Left ventricle myocardium inferior (tissue), 1 donor: ENCODE measurements around the gene ARHGAP4. TPM values are rescaled to one million over a fixed set of nuclear protein-coding genes. Genes with fewer than 3 reads are reported as not detected.

Source experiments
- DNase-seq: peaks from one replicate; pipeline ENCODE4 v3.0.0-alpha.2; 2020
- H3K27ac ChIP-seq: fragments of 200-600 bp; replicated peaks from 2 replicates; pipeline ENCODE4 v1.8.0; 2021
- H3K27me3 ChIP-seq: fragments of 200-600 bp; 2 replicates; pipeline ENCODE4 v1.8.0; 2021; ENCODE audit warnings: low read depth
- H3K36me3 ChIP-seq: fragments of 200-600 bp; 2 replicates; pipeline ENCODE4 v1.8.0; 2021
- H3K4me1 ChIP-seq: fragments of 200-600 bp; 2 replicates; pipeline ENCODE4 v1.8.0; 2021
- H3K4me3 ChIP-seq: fragments of 200-600 bp; 2 replicates; pipeline ENCODE4 v1.8.0; 2021; ENCODE audit warnings: mild to moderate bottlenecking, moderate library complexity
- H3K9me3 ChIP-seq: fragments of 200-600 bp; replicated peaks from 2 replicates; pipeline ENCODE4 v1.8.0; 2021
- intact Hi-C: fragments of 100-400 bp; cut with micrococcal nuclease; formaldehyde crosslinking; loops from one replicate; pipeline ENCODE4 v1.11.0; 2022
- total RNA-seq: library from RNA; stranded (reverse); fragmentation: NEBNext Ultra II Directional; extraction: Animal tissue kit (Norgen Biotek cat#: 25700); gene quantifications from one replicate; pipeline ENCODE4 v1.2.1, GENCODE V29; 2021
- TF ChIP-seq, protein P1 (sequence below): fragments of 200-600 bp; IDR thresholded peaks from 2 replicates; pipeline ENCODE4 v1.8.0; 2021; ENCODE audit warnings: antibody characterized with exemption, mild to moderate bottlenecking, borderline replicate concordance
- donor health status: DM: no; HTN: yes; CAD: no; lungs with severe emphysema.

ARHGAP4 gene
- total RNA-seq, 1 donor from 2014 or later: 10.0 TPM

DNA sequence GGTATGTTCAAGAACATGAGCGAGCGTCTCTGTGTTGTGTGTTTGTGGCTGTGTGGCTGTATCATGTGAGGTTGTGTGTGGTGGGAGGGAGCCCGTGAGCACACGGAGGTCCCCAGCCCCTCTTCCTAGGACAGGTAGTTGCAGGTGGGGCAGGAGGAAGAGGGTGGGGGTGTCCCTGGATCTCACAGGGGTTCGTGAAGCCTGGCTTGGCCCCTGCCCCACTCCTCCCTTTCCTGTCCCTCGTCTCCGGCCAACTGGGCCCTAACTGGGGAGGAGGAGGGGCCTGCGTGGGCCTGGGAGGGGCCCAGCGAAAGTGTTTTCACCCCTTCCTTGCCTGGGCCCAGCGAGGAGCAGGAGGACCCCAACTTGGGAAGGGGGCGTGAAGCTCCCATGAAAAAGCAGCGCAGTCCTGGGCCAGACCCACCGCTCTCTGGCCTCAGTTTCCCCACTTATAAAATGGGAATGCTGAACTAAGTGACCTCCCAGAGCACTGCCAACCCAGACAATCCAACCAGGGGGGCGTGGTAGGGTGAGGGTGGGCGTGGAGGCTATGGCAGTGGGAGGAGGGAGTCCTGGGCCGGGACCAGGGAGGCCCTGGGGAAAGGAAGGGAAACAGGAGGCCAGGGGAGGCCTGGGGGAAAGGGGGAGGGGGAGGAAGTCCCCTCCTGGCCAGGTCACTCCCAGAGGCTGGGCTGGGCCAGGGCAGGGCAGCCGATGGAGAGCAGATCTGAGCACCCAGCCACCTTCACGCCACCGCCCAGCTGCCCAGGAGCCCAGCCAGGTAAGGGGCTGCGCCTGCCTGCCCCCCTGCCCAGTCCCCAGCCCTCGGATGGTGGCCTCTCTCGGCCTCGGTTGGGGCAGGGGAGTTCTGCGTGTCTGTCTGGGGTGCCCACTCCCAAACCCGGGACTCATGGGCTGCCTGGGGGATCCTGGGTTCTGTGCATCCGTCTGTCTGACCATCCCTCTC is 21.8 kb downstream of the ARHGAP4 start, which contains the start of gene AVPR2:
TSS of gene AVPR2 (plus strand) at position 683 of the 967 bp plus-strand sequence. CDS start 473 bp downstream, outside the sequence.
- Histone ChIP-seq H3K4me1 (peaks cover 21% of the 10 kb centered on the region), H3K4me3 (peak within 1 kb of the TSS; percentile 59), H3K36me3 (no peaks in the 10 kb centered on the region), H3K27ac (peak within 1 kb of the TSS; percentile 78), H3K9me3 (no peaks in the 10 kb centered on the region), H3K27me3 (no peaks in the 10 kb centered on the region)
- TF ChIP-seq, protein P1, sequence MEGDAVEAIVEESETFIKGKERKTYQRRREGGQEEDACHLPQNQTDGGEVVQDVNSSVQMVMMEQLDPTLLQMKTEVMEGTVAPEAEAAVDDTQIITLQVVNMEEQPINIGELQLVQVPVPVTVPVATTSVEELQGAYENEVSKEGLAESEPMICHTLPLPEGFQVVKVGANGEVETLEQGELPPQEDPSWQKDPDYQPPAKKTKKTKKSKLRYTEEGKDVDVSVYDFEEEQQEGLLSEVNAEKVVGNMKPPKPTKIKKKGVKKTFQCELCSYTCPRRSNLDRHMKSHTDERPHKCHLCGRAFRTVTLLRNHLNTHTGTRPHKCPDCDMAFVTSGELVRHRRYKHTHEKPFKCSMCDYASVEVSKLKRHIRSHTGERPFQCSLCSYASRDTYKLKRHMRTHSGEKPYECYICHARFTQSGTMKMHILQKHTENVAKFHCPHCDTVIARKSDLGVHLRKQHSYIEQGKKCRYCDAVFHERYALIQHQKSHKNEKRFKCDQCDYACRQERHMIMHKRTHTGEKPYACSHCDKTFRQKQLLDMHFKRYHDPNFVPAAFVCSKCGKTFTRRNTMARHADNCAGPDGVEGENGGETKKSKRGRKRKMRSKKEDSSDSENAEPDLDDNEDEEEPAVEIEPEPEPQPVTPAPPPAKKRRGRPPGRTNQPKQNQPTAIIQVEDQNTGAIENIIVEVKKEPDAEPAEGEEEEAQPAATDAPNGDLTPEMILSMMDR: no peak
- intact Hi-C loops: no loop called here
- DNase-seq: peak; percentile 36

DNA sequence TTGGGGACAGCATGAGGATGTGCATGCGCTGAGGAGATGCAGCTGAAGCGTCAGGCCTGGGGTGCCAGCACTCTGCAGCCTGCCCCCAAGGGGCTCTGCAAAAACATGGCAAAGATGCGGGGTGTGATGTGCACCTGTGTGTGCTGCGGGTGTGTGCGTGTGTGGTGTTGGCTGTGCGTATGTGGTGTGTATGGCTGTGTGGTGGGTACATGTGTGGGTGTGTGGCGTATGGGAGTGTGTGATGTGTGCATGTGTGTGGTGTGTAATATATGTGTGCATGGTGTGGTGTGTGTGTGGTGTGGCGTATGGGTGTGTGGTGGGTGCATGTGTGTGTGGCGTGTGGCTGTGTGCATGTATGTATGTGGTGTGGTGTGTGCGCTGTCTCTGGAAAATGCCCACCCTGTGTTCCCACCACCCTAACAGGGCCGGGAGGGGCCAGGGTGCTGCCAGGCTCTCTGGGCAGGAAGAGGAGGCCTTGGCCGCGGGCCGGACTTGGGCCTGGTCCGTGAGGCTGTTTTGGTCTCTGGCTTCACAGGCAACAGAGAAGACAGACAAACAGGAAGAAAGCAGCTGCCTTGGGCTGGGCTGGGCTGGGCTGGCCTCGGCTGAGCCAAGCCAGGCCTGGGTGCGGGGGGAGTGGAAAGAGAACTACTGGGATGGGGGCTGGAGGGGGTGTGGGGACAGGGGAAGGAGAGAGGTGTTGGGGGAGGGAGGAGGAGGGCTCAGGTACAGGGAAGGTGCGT is 22.7 kb downstream of the ARHGAP4 start:
- Histone ChIP-seq H3K36me3 (no peaks in the 10 kb centered on the region), H3K27me3 (no peaks in the 10 kb centered on the region), H3K27ac (peak overlapping the region; percentile 78), H3K4me1 (peaks cover 21% of the 10 kb centered on the region), H3K9me3 (no peaks in the 10 kb centered on the region), H3K4me3 (peak overlapping the region; percentile 59)
- TF ChIP-seq, protein P1: no peak
- intact Hi-C loops: no loop called here
- DNase-seq: no peak

DNA sequence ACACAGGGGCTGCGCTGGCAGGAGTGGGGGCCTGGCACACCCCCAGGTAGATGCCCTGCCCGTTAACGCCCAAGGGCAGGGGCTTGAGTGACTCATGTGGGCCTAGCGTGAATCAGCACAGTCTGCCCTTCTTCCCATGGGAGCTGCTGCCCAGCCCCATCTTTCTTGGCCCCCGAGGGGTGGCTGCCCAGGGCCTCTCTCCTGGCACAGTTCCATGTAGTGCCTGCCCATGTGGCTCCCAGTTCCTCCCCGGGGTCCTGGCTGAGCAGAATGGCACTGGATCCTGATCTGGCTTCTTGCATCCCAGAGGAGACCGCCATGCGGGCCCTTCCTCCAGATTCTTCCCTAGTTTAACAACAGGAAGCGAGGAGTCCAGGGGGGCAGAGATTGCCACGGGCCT is 23.7 kb downstream of the ARHGAP4 start:
- H3K27ac ChIP-seq: peak overlapping the region; percentile 27
- no peak for DNase-seq
- TF ChIP-seq, protein P1: no peak
- peaks cover 21% of the 10 kb centered on the region for H3K4me1 ChIP-seq
- no peaks in the 10 kb centered on the region for H3K36me3 ChIP-seq
- intact Hi-C loops: no loop called here
- H3K9me3 ChIP-seq: no peaks in the 10 kb centered on the region
- no peak overlapping the region for H3K4me3 ChIP-seq
- H3K27me3 ChIP-seq: no peaks in the 10 kb centered on the region

DNA sequence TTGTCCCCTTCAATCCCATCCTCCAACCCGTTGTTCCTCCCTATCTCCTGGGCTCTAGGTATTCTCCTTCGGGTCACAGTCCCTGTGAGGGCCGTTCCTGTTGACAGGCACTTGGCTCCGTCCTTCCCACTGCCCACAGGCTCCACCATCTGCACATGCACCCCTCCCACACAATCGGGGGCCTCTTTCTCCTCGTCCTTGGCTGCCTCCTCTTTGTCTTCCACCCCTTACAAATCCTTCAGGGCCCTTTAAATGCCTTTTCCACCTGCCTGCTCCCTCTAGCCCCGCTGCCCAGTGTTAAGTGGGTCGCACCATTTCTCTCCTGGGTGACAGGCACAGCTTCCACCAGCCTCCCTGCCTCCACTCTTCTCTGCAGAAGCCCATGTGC is 24.3 kb downstream of the ARHGAP4 start:
- Histone ChIP-seq H3K9me3 (no peaks in the 10 kb centered on the region), H3K36me3 (no peaks in the 10 kb centered on the region), H3K4me3 (no peak overlapping the region), H3K4me1 (peaks cover 21% of the 10 kb centered on the region), H3K27me3 (no peaks in the 10 kb centered on the region), H3K27ac (peak overlapping the region; percentile 27)
- DNase-seq: no peak
- TF ChIP-seq, protein P1: no peak
- intact Hi-C loops: no loop called here
